K562 (cell line): ENCODE results near the gene KIF21A.

Experiments used
- KDM2B ChIP-seq: fragments of 250-450 bp; sonication (Bioruptor Pico); IDR thresholded peaks from 2 replicates; pipeline ENCODE4 v1.8.0; 2021; ENCODE audit warnings: mild to moderate bottlenecking, moderate library complexity
- RBM25 ChIP-seq: fragments of 200-400 bp; formaldehyde crosslinking; IDR thresholded peaks from 2 replicates; pipeline ENCODE4 v1.6.1; 2018; ENCODE audit warnings: low read length, low read depth, moderate library complexity; ENCODE audit not compliant: severe bottlenecking
- RCOR1 ChIP-seq, 2 experiments: IDR thresholded peaks; 2 replicates each; pipeline ENCODE4 v1.6.1; 2012; ENCODE audit warnings: low read depth in 2 of 2, low read length in 2 of 2, borderline replicate concordance in 1 of 2, improper control_type of control experiment in 1 of 2
- TAF1 ChIP-seq: IDR thresholded peaks from 2 replicates; pipeline ENCODE4 v1.6.1; 2011; ENCODE audit warnings: mild to moderate bottlenecking, low read length, moderate library complexity; ENCODE audit not compliant: insufficient read depth, control insufficient read depth, severe bottlenecking; ENCODE audit errors: extremely low read depth
- TSHZ1 ChIP-seq: fragments of 250-450 bp; sonication (Bioruptor Pico); IDR thresholded peaks from 2 replicates; pipeline ENCODE4 v1.4.0; 2020; ENCODE audit warnings: mild to moderate bottlenecking, moderate library complexity
- ZNF324 ChIP-seq: fragments of 250-450 bp; sonication (Bioruptor Pico); IDR thresholded peaks from 2 replicates; pipeline ENCODE4 v1.4.0; 2020; ENCODE audit warnings: mild to moderate bottlenecking

- no peak for TF ChIP-seq ZNF324 (CRISPR knock-in tag)
- no peak for TF ChIP-seq RBM25
- TF ChIP-seq TAF1 = no peak
- TF ChIP-seq KDM2B (CRISPR knock-in tag) = no peak
- no peak for TF ChIP-seq TSHZ1
- TF ChIP-seq RCOR1 (IDR thresholded peaks at IDR 0.05; ENCODE audit: borderline replicate concordance in 1 of 2, low read depth in 2 of 2, low read length in 2 of 2) = no peak
These were observed 64.6 kb downstream of the KIF21A start for GRCh38 chr12:39378341-39378740.
